ENCODE measurements around the gene GPT2.

GRCh38 chr16:46948548-46949166 lies 64.5 kb downstream of the GPT2 start:
- no peak for TF ChIP-seq CTCF (IDR thresholded peaks at IDR 0.05)
- TF ChIP-seq POLR2AphosphoS5 (IDR thresholded peaks at IDR 0.05), result no peak
- TF ChIP-seq POLR2A (IDR thresholded peaks at IDR 0.05), result no peak
